ENCODE measurements around the gene MRM2. TPM values are rescaled to one million over a fixed set of nuclear protein-coding genes. Genes with fewer than 3 reads are reported as not detected.

MRM2 gene
- total RNA-seq, 1 experiment from 2014 or later, result 34.7 TPM

GRCh38 chr7:2245883-2246675, 4.1 kb upstream of the MRM2 start:
- intact Hi-C loops (cut with micrococcal nuclease), result loop anchor here (2.0 kb wide), 1 partner anchor 103 kb away; no protein-coding TSS in a partner anchor
- no peak overlapping the region for H3K27ac ChIP-seq (ENCODE audit: low read depth, low read length)

GRCh38 chr7:2244404-2244995, 2.5 kb upstream of the MRM2 start:
- ChIA-PET RAD21 (ENCODE audit: low non-redundant PET in 1 of 2, low total read pairs in 2 of 2, uncharacterized antibody in 2 of 2, unreplicated experiment in 2 of 2) (no interaction called here), POLR2A (no interaction called here), CTCF (no interaction called here)
- Histone ChIP-seq H3K4me2 (ENCODE audit: low read length) (no peak overlapping the region), H2AFZ (ENCODE audit: low read depth, low read length, poor library complexity, severe bottlenecking) (no peak overlapping the region), H3K4me1 (ENCODE audit: control insufficient read depth in 1 of 2, insufficient read depth in 2 of 2, low read length in 2 of 2) (peaks cover 9 to 27% of the 10 kb centered on the region in 2 experiments), H3K9me2 (ENCODE audit: insufficient read depth) (no peaks in the 10 kb centered on the region), H3K4me3 (replicated peaks in 1 of 2; ENCODE audit: low read depth in 1 of 2, low read length in 2 of 2) (no peak overlapping the region), H3K36me3 (ENCODE audit: control insufficient read depth in 1 of 2, insufficient read depth in 2 of 2, low read length in 2 of 2) (peaks cover 0 to 2% of the 10 kb centered on the region in 2 experiments; a peak in 3 of 4 replicates), H3K9ac (ENCODE audit: low read length) (no peak overlapping the region), H4K20me1 (ENCODE audit: insufficient read depth) (no peaks in the 10 kb centered on the region), H3K27me3 (ENCODE audit: insufficient read depth, low read length) (no peaks in the 10 kb centered on the region), H3K9me3 (ENCODE audit: control insufficient read depth in 1 of 2, insufficient read depth in 1 of 2, low read depth in 1 of 2, low read length in 2 of 2) (no peaks in the 10 kb centered on the region), H3K27ac (ENCODE audit: low read depth, low read length) (no peak overlapping the region), H3K79me2 (ENCODE audit: insufficient read depth, low read length) (peaks cover 43% of the 10 kb centered on the region)
- DNase-seq (ENCODE audit: low read depth, low spot score) (no peak), ATAC-seq (no peak)
- BruUV-seq (replicated peaks), result no TSS peak
- no peak for TF ChIP-seq JUND (IDR thresholded peaks at IDR 0.05)
- no peak for TF ChIP-seq CEBPB (IDR thresholded peaks at IDR 0.05; ENCODE audit: low read depth)
- TF ChIP-seq REST (IDR thresholded peaks at IDR 0.05; ENCODE audit: low read depth), result no peak
- no peak for TF ChIP-seq EGR1 (IDR thresholded peaks at IDR 0.05; ENCODE audit: low read depth)
- TF ChIP-seq ZNF274 (IDR thresholded peaks at IDR 0.05; ENCODE audit: low read depth, low read length), result no peak
- no peak for TF ChIP-seq FOSL1 (IDR thresholded peaks at IDR 0.05; ENCODE audit: low read depth)
- no peak for TF ChIP-seq RAD21 (IDR thresholded peaks at IDR 0.05; ENCODE audit: low read depth)
- no peak for TF ChIP-seq EZH2 (IDR thresholded peaks at IDR 0.05)
- no peak for TF ChIP-seq EZH2phosphoT487 (IDR thresholded peaks at IDR 0.05; ENCODE audit: borderline replicate concordance)
- intact Hi-C loops (cut with micrococcal nuclease), result no loop called here

More at GRCh38 chr7:2245883-2246675, 4.1 kb upstream of the MRM2 start:
- H3K36me3 ChIP-seq (ENCODE audit: control insufficient read depth in 1 of 2, insufficient read depth in 2 of 2, low read length in 2 of 2), result no peaks in the 10 kb centered on the region; a peak in 1 of 4 replicates
- H3K4me2 ChIP-seq (ENCODE audit: low read length), result no peak overlapping the region
- ChIA-PET RAD21 (ENCODE audit: low non-redundant PET in 1 of 2, low total read pairs in 2 of 2, uncharacterized antibody in 2 of 2, unreplicated experiment in 2 of 2) (no interaction called here), POLR2A (no interaction called here), CTCF (no interaction called here)
- no peak overlapping the region for H2AFZ ChIP-seq (ENCODE audit: low read depth, low read length, poor library complexity, severe bottlenecking)
- no peak overlapping the region for H3K4me3 ChIP-seq (replicated peaks in 1 of 2; ENCODE audit: low read depth in 1 of 2, low read length in 2 of 2)
- BruUV-seq (replicated peaks), result no TSS peak
- H3K79me2 ChIP-seq (ENCODE audit: insufficient read depth, low read length), result peaks cover 28% of the 10 kb centered on the region
- H3K9me2 ChIP-seq (ENCODE audit: insufficient read depth), result no peaks in the 10 kb centered on the region
- ATAC-seq (no peak), DNase-seq (ENCODE audit: low read depth, low spot score) (no peak)
- TF ChIP-seq POLR2AphosphoS5 (IDR thresholded peaks at IDR 0.05; ENCODE audit: low read depth, low read length) (no peak), SRF (IDR thresholded peaks at IDR 0.05; ENCODE audit: low read depth) (no peak), EZH2 (IDR thresholded peaks at IDR 0.05) (no peak), EGR1 (IDR thresholded peaks at IDR 0.05; ENCODE audit: low read depth) (no peak), EZH2phosphoT487 (IDR thresholded peaks at IDR 0.05; ENCODE audit: borderline replicate concordance) (no peak), SP1 (IDR thresholded peaks at IDR 0.05; ENCODE audit: low read depth) (no peak), TCF7L2 (IDR thresholded peaks at IDR 0.05; ENCODE audit: borderline replicate concordance, extremely low read depth, insufficient read depth, insufficient read length) (no peak), MAX (IDR thresholded peaks at IDR 0.05) (no peak), ZFX (IDR thresholded peaks at IDR 0.05) (no peak), RAD21 (IDR thresholded peaks at IDR 0.05; ENCODE audit: low read depth) (no peak), FOSL1 (IDR thresholded peaks at IDR 0.05; ENCODE audit: low read depth) (no peak), CBX3 (IDR thresholded peaks at IDR 0.05; ENCODE audit: low read depth) (no peak), CEBPB (IDR thresholded peaks at IDR 0.05; ENCODE audit: low read depth) (no peak), JUND (IDR thresholded peaks at IDR 0.05) (no peak)
- no peak overlapping the region for H3K9ac ChIP-seq (ENCODE audit: low read length)
- no peaks in the 10 kb centered on the region for H4K20me1 ChIP-seq (ENCODE audit: insufficient read depth)
- H3K4me1 ChIP-seq (ENCODE audit: control insufficient read depth in 1 of 2, insufficient read depth in 2 of 2, low read length in 2 of 2), result peaks cover 9 to 21% of the 10 kb centered on the region in 2 experiments
- H3K9me3 ChIP-seq (ENCODE audit: control insufficient read depth in 1 of 2, insufficient read depth in 1 of 2, low read depth in 1 of 2, low read length in 2 of 2), result no peaks in the 10 kb centered on the region
- no peaks in the 10 kb centered on the region for H3K27me3 ChIP-seq (ENCODE audit: insufficient read depth, low read length)

Measured in HCT116 (cell line).